ENCODE data around the gene MINK1. TPM values are rescaled to one million over a fixed set of nuclear protein-coding genes. Genes with fewer than 3 reads are reported as not detected.

The MINK1 gene
- total RNA-seq, 1 experiment from 2014 or later, result 160 TPM

GRCh38 chr17:4806777-4807604, 26.1 kb upstream of the MINK1 start, which contains the start of gene PLD2:
TSS of gene PLD2 (plus strand) at chr17:4807152. CDS start at chr17:4807773, 621 bp downstream.
- intact Hi-C loops (cut with micrococcal nuclease; ENCODE audit: unreplicated experiment), result loop anchor here (5.0 kb wide), 1 partner anchor 75 kb away; no protein-coding TSS in a partner anchor
- CTCF ChIA-PET, result interaction anchor here (1.1 to 1.6 kb wide), 2 partner anchors 17 to 97 kb away, joined by 3 to 18 read pairs; partner anchors contain the start of genes ARRB2 and GLTPD2
- H3F3A ChIP-seq (ENCODE audit: insufficient read depth, low read depth), result peaks cover 31% of the 10 kb centered on the region
- no peaks in the 10 kb centered on the region for H3K9me3 ChIP-seq (ENCODE audit: insufficient read depth, low read depth)
- TF ChIP-seq CTCF (conservative IDR thresholded peaks at IDR 0.05) (no peak), EZH2 (IDR thresholded peaks at IDR 0.05; ENCODE audit: low read depth) (no peak)
- H4K20me1 ChIP-seq (ENCODE audit: insufficient read depth), result no peaks in the 10 kb centered on the region
- H3K79me2 ChIP-seq (ENCODE audit: low read depth), result no peaks in the 10 kb centered on the region
- no peak within 1 kb of the TSS for H3K27ac ChIP-seq
- H3K36me3 ChIP-seq (ENCODE audit: low read depth), result 0 out of 2 replicates have a peak, but pooled peaks cover 9% of the 10 kb centered on the region
- H3K4me1 ChIP-seq (replicated peaks; ENCODE audit: insufficient read depth), result peaks cover 37% of the 10 kb centered on the region
- H3K9me2 ChIP-seq (ENCODE audit: insufficient read depth), result no peaks in the 10 kb centered on the region
- BruUV-seq (replicated peaks), result no TSS peak
- POLR2A ChIA-PET (ENCODE audit: unreplicated experiment), result interaction anchor here (0.6 to 0.8 kb wide), 6 partner anchors 17 to 97 kb away, joined by 3 to 8 read pairs (median 3); partner anchors contain the start of gene ARRB2
- peak within 1 kb of the TSS; percentile 77 for H2AFZ ChIP-seq
- no peaks in the 10 kb centered on the region for H3K27me3 ChIP-seq (ENCODE audit: insufficient read depth, low read depth)
- peak within 1 kb of the TSS; percentile 83 for H3K4me2 ChIP-seq
- H3K4me3 ChIP-seq, result peak within 1 kb of the TSS; percentile 68
- DNase-seq, result peak; percentile 63 to 93

- no peak for TF ChIP-seq CTCF (conservative IDR thresholded peaks at IDR 0.05)
- no peak for TF ChIP-seq EZH2 (IDR thresholded peaks at IDR 0.05; ENCODE audit: low read depth)
- H3K9me3 ChIP-seq (ENCODE audit: insufficient read depth, low read depth), result no peaks in the 10 kb centered on the region
- H3K4me3 ChIP-seq, result peak overlapping the region; percentile 68
- no peaks in the 10 kb centered on the region for H4K20me1 ChIP-seq (ENCODE audit: insufficient read depth)
- H2AFZ ChIP-seq, result peak overlapping the region; percentile 77
- H3K9me2 ChIP-seq (ENCODE audit: insufficient read depth), result no peaks in the 10 kb centered on the region
- H3K79me2 ChIP-seq (ENCODE audit: low read depth), result no peaks in the 10 kb centered on the region
- H3K27ac ChIP-seq, result no peak overlapping the region
- H3F3A ChIP-seq (ENCODE audit: insufficient read depth, low read depth), result peaks cover 32% of the 10 kb centered on the region
- intact Hi-C loops (cut with micrococcal nuclease; ENCODE audit: unreplicated experiment), result loop anchor here (5.0 kb wide), 1 partner anchor 75 kb away; no protein-coding TSS in a partner anchor
- no peak for DNase-seq
- H3K36me3 ChIP-seq (ENCODE audit: low read depth), result 0 out of 2 replicates have a peak, but pooled peaks cover 9% of the 10 kb centered on the region
- peaks cover 38% of the 10 kb centered on the region for H3K4me1 ChIP-seq (replicated peaks; ENCODE audit: insufficient read depth)
- CTCF ChIA-PET, result interaction anchor here (0.7 to 1.6 kb wide), 2 partner anchors 18 to 21 kb away, joined by 3 to 18 read pairs; partner anchors contain the start of gene GLTPD2
- peak overlapping the region; percentile 83 for H3K4me2 ChIP-seq
- POLR2A ChIA-PET (ENCODE audit: unreplicated experiment), result interaction anchor here (0.6 to 1.1 kb wide), 5 partner anchors 17 to 86 kb away, joined by 3 to 12 read pairs (median 4); no protein-coding TSS in a partner anchor
- no peaks in the 10 kb centered on the region for H3K27me3 ChIP-seq (ENCODE audit: insufficient read depth, low read depth)
- no TSS peak for BruUV-seq (replicated peaks)
These were observed 25.3 kb upstream of the MINK1 start for GRCh38 chr17:4807605-4808377.

DNA sequence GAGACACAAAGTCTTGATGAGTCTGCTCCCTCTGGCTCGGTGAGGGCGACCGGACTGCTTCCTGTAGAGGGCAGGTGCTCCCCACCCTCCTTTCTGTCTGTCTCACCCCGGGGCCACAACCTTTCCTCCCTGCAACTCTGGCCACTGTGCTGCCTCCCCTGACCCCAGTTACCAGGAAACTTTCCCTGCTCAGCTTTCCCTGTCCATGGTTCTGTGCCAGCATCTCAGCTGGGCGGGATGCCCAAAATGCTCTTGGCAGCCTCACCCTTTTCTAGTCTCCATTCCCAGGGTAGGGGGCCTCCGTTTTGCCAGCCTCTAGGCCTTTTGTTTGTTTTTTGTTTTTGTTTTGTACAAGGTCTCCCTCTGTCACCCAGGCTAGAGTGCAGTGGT, 24.8 kb upstream of the MINK1 start:
- H3K36me3 ChIP-seq (ENCODE audit: low read depth), result 0 out of 2 replicates have a peak, but pooled peaks cover 9% of the 10 kb centered on the region
- intact Hi-C loops (cut with micrococcal nuclease; ENCODE audit: unreplicated experiment), result loop anchor here (5.0 kb wide), 1 partner anchor 74 kb away; no protein-coding TSS in a partner anchor
- H3K4me1 ChIP-seq (replicated peaks; ENCODE audit: insufficient read depth), result peaks cover 38% of the 10 kb centered on the region
- TSS peak; percentile 38 for BruUV-seq (replicated peaks)
- H3F3A ChIP-seq (ENCODE audit: insufficient read depth, low read depth), result peaks cover 32% of the 10 kb centered on the region
- no peak overlapping the region for H3K27ac ChIP-seq
- no peak overlapping the region for H3K4me3 ChIP-seq
- peak overlapping the region; percentile 83 for H3K4me2 ChIP-seq
- no peak overlapping the region for H2AFZ ChIP-seq
- H3K79me2 ChIP-seq (ENCODE audit: low read depth), result no peaks in the 10 kb centered on the region
- CTCF ChIA-PET, result interaction anchor here (0.6 to 0.7 kb wide), 2 partner anchors 22 to 87 kb away, joined by 3 read pairs; no protein-coding TSS in a partner anchor
- H3K9me3 ChIP-seq (ENCODE audit: insufficient read depth, low read depth), result no peaks in the 10 kb centered on the region
- H3K27me3 ChIP-seq (ENCODE audit: insufficient read depth, low read depth), result no peaks in the 10 kb centered on the region
- POLR2A ChIA-PET (ENCODE audit: unreplicated experiment), result interaction anchor here (0.6 to 1.1 kb wide), 3 partner anchors 18 to 87 kb away, joined by 3 to 12 read pairs (median 4); no protein-coding TSS in a partner anchor
- no peaks in the 10 kb centered on the region for H3K9me2 ChIP-seq (ENCODE audit: insufficient read depth)
- peak in 1 of 2 experiments; percentile 19 for DNase-seq
- TF ChIP-seq CTCF (conservative IDR thresholded peaks at IDR 0.05) (no peak), EZH2 (IDR thresholded peaks at IDR 0.05; ENCODE audit: low read depth) (no peak)
- H4K20me1 ChIP-seq (ENCODE audit: insufficient read depth), result no peaks in the 10 kb centered on the region

Measured in PC-9 (cell line).